T follicular helper cell (primary cell): ENCODE results near the gene OR1M1.
"Not testable (repeated sequence)": the region's sequence is repeated elsewhere in the genome, so short reads cannot be mapped to it uniquely, and the experiment has no call there.

Source experiments
- DNase-seq: peaks from one replicate; pipeline ENCODE4 v3.0.0-alpha.2; 2020; ENCODE audit warnings: low read depth
- total RNA-seq, 2 experiments: gene quantifications; one replicate each; lab custom pipeline; 2026; lab: John Stamatoyannopoulos, UW

Gene OR1M1
- total RNA-seq, result 0 reads per million in 2 experiments

GRCh38 chr19:9086761-9087160 is at the start of gene OR1M1:
Gene OR1M1 (plus strand): TSS chr19:9087061. CDS start chr19:9093245, 6,184 bp downstream.
- no peak for DNase-seq

- DNase-seq, result no peak
These were observed 49.3 kb upstream of the OR1M1 start for GRCh38 chr19:9037400-9038062.

- no peak for DNase-seq
These were observed 47.1 kb upstream of the OR1M1 start for GRCh38 chr19:9039728-9040127.

- DNase-seq, result no peak
These were observed 46.7 kb upstream of the OR1M1 start for GRCh38 chr19:9040131-9040530.

- DNase-seq, result no peak
These were observed 45.8 kb upstream of the OR1M1 start for GRCh38 chr19:9041023-9041422.

- DNase-seq, result no peak
These were observed 43.3 kb upstream of the OR1M1 start for GRCh38 chr19:9043524-9043923.

- no peak for DNase-seq
These were observed 42.4 kb upstream of the OR1M1 start for GRCh38 chr19:9044449-9044848.

GRCh38 chr19:9046694-9047093 is 40.2 kb upstream of the OR1M1 start:
- no peak for DNase-seq

GRCh38 chr19:9052894-9053293 is 34.0 kb upstream of the OR1M1 start:
- no peak for DNase-seq

GRCh38 chr19:9053674-9054073 is 33.2 kb upstream of the OR1M1 start:
- DNase-seq, result not testable (repeated sequence)

GRCh38 chr19:9054207-9054606 is 32.7 kb upstream of the OR1M1 start:
- DNase-seq, result no peak

- no peak for DNase-seq
These were observed 32.1 kb upstream of the OR1M1 start for GRCh38 chr19:9054765-9055164.

- not testable (repeated sequence) for DNase-seq
These were observed 30.7 kb upstream of the OR1M1 start for GRCh38 chr19:9056131-9056530.

- no peak for DNase-seq
These were observed 29.2 kb upstream of the OR1M1 start for GRCh38 chr19:9057505-9058258.

- DNase-seq, result no peak
These were observed 27.8 kb upstream of the OR1M1 start for GRCh38 chr19:9058905-9059667.

- DNase-seq, result no peak
These were observed 26.1 kb upstream of the OR1M1 start for GRCh38 chr19:9060564-9061340.

GRCh38 chr19:9061879-9062278 is 25.0 kb upstream of the OR1M1 start:
- DNase-seq, result no peak

- no peak for DNase-seq
These were observed 21.3 kb upstream of the OR1M1 start for GRCh38 chr19:9065457-9066014.

- DNase-seq, result no peak
These were observed 16.8 kb upstream of the OR1M1 start for GRCh38 chr19:9070066-9070465.

- not testable (repeated sequence) for DNase-seq
These were observed 15.1 kb upstream of the OR1M1 start for GRCh38 chr19:9071720-9072119.

GRCh38 chr19:9073806-9074205 is 13.1 kb upstream of the OR1M1 start:
- DNase-seq, result no peak
